ENCODE measurements around the gene MTIF3.

DNA sequence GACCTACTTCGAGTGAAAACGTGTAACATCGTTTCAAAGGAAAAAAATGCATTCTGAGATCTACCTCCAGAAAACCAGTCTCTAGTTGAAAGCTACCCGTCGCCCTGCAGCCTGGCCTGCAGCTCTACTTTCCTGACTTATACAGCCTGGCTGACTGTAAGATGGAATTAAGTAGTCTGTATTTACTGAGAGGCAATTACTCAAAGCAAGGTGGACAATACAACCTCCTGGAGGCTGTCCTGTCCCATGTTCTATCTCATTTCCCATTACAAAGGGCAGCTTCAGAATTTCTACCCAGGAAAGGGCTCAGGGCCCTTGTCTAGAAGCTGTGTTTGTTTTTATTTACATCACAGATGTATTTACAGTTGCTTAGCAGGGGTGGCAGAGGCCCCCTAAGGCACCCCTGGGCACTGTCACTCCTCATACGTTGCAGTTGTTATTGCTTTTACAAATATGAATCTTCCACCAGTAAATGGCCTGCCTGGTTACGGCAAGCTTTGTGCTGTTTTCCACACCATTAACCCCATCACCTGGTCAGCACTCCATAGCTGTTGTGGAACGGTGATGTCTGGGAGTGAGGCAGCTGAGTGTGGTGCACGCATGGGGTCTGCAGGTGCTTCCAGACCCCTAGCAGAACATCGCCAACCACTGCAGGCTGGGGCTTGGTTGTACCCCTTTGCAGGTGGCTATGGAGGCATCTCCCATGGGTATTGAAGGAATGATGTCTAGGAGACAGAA is 46.3 kb upstream of the MTIF3 start:
- TF ChIP-seq CTCF (IDR thresholded peaks at IDR 0.05): no peak
- TF ChIP-seq POLR2A (IDR thresholded peaks at IDR 0.05): no peak
- no peak for TF ChIP-seq EP300 (IDR thresholded peaks at IDR 0.05)
